ENCODE results near the gene ADCY7. TPM values are rescaled to one million over a fixed set of nuclear protein-coding genes. Genes with fewer than 3 reads are reported as not detected.

ADCY7 gene
- total RNA-seq, 1 donor = 26.0 TPM

Small RNAs within 50 kb of the gene (small RNA-seq; reads per million reads assigned to genes)
- gene MIR6771 = not detected

Other genes with a start within 250 kb of the ADCY7 start
- gene CNEP1R1, start 241.3 kb upstream of the ADCY7 start, total RNA-seq (ENCODE audit: low replicate concordance) = 19.1 and 38.5 TPM in 2 replicates
- gene HEATR3, start 200.6 kb upstream of the ADCY7 start, total RNA-seq (ENCODE audit: low replicate concordance) = 14.8 and 18.8 TPM in 2 replicates
- 3.8 and 9.7 TPM in 2 replicates for gene TENT4B, start 113.2 kb upstream of the ADCY7 start, total RNA-seq (ENCODE audit: low replicate concordance)
- gene BRD7, start 102.4 kb downstream of the ADCY7 start, total RNA-seq (ENCODE audit: low replicate concordance) = 34.0 and 49.7 TPM in 2 replicates